ENCODE data around the gene DCUN1D2. TPM values are rescaled to one million over a fixed set of nuclear protein-coding genes. Genes with fewer than 3 reads are reported as not detected.

DCUN1D2 gene
- total and polyA plus RNA-seq, 10 of the 15 experiments (the other 5 are each of a cell fraction or from before 2014, with no cell fraction given), result 2.5 to 23.6 (median 9.3) TPM

DNA sequence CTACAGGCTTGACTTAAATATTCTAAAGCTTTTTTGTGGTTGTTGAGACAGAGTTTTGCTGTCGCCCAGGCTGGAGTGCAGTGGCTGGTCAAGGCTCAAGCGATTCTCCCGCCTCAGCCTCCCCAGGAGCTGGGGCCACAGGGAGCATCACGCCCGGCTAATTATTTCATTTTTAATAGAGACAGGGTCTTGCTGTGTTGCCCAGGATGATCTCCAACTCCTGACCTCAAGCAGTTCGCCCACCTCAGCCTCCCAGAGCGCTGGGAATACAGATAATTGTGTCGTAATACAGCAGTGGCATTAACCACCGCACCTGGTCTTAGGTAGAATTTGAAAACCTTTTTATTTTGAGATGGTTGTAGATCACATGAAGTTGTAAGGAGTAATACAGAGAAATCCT is 1.5 kb upstream of the DCUN1D2 start:
- H3K4me1 ChIP-seq (ENCODE audit: control insufficient read depth, insufficient read depth, low read length), result peaks cover 26% of the 10 kb centered on the region
- H3K27ac ChIP-seq (ENCODE audit: control insufficient read depth, insufficient read depth), result no peak overlapping the region

DNA sequence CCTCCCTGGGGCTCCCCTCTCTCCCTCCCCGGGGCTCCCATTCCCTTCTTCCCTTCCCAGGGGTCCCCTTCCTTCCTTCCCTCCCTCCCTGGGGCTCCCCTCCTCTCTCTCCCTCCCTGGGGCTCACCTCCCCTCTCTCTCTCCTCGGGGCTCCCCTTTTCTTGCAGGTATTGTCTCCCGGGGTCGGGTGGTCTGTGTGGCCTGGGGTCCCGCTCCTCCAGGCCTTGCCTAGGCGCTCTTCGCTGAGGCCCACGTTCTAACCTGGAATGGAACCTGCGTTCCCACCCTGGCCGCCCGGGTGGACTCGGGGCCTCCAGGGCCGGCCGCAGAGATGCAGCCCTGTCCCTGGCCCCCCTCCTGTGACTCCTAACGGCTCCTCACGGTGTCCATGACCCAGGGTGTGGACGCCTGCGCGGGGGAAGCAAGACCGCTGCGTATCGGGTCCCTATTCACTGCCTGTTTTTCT is 940 bp upstream of the DCUN1D2 start:
- no peaks in the 10 kb centered on the region for H3K27me3 ChIP-seq (replicated peaks in 1 of 2; ENCODE audit: control insufficient read depth in 2 of 2, insufficient read depth in 2 of 2, low read length in 1 of 2)
- SMC1A ChIA-PET (ENCODE audit: uncharacterized antibody, unreplicated experiment), result no interaction called here
- CTCF ChIA-PET, result no interaction called here
- peaks cover 3 to 12% of the 10 kb centered on the region in 2 experiments; a peak in 3 of 4 replicates for H3K36me3 ChIP-seq (ENCODE audit: control insufficient read depth in 2 of 2, insufficient read depth in 2 of 2, low read length in 1 of 2)
- peak overlapping the region; percentile 52 for H3K4me2 ChIP-seq (ENCODE audit: control insufficient read depth, insufficient read depth)
- WGBS (ENCODE audit: insufficient coverage, insufficient replicate concordance, low lambda C conversion rate, missing lambda C conversion rate), result 2% methylated on average over 21 of the region's 22 CpGs
- peak overlapping the region; percentile 68 for H3K4me3 ChIP-seq
- ATAC-seq (no peak; the same call in 2 of the 3 replicates), DNase-seq (ENCODE audit: low read depth, low spot score) (no peak), FAIRE-seq (no peak)
- in situ Hi-C loops (cut with MboI), result no loop called here
- no peaks in the 10 kb centered on the region for H3K9me3 ChIP-seq (replicated peaks; ENCODE audit: control insufficient read depth, insufficient read depth, low read length)
- no peaks in the 10 kb centered on the region for H4K20me1 ChIP-seq (ENCODE audit: control insufficient read depth, insufficient read depth)
- H3K27ac ChIP-seq (ENCODE audit: control insufficient read depth, insufficient read depth), result peak overlapping the region; percentile 72
- H3K4me1 ChIP-seq (ENCODE audit: control insufficient read depth, insufficient read depth, low read length), result peaks cover 30% of the 10 kb centered on the region
- POLR2A ChIA-PET, result no interaction called here
- intact Hi-C loops (cut with micrococcal nuclease; ENCODE audit: unreplicated experiment), result loop anchor here (5.0 kb wide), 2 partner anchors 96 to 194 kb away; partner anchors contain the start of gene LAMP1
- TF ChIP-seq HDGF (IDR thresholded peaks at IDR 0.05), result peak; percentile 50; the same call in 1 of the 2 replicates
- TF ChIP-seq ETV6 (conservative IDR thresholded peaks at IDR 0.05 in 1 of 2, IDR thresholded peaks at IDR 0.05 in 1 of 2; ENCODE audit: borderline replicate concordance in 1 of 2, low read depth in 1 of 2), result no peak
- TF ChIP-seq, protein P1, sequence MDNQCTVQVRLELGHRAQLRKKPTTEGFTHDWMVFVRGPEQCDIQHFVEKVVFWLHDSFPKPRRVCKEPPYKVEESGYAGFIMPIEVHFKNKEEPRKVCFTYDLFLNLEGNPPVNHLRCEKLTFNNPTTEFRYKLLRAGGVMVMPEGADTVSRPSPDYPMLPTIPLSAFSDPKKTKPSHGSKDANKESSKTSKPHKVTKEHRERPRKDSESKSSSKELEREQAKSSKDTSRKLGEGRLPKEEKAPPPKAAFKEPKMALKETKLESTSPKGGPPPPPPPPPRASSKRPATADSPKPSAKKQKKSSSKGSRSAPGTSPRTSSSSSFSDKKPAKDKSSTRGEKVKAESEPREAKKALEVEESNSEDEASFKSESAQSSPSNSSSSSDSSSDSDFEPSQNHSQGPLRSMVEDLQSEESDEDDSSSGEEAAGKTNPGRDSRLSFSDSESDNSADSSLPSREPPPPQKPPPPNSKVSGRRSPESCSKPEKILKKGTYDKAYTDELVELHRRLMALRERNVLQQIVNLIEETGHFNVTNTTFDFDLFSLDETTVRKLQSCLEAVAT (IDR thresholded peaks at IDR 0.05), result 0 out of 2 replicates have a peak, but pooled peaks have one; percentile 56
- no peak for TF ChIP-seq SRF (IDR thresholded peaks at IDR 0.05; ENCODE audit: low read depth in 2 of 2, low read length in 2 of 2)
- TF ChIP-seq NFIC (IDR thresholded peaks at IDR 0.05; ENCODE audit: low read depth, low read length), result no peak
- no peak for TF ChIP-seq BCL11A (IDR thresholded peaks at IDR 0.05; ENCODE audit: low read depth, low read length)
- TF ChIP-seq, protein P2, sequence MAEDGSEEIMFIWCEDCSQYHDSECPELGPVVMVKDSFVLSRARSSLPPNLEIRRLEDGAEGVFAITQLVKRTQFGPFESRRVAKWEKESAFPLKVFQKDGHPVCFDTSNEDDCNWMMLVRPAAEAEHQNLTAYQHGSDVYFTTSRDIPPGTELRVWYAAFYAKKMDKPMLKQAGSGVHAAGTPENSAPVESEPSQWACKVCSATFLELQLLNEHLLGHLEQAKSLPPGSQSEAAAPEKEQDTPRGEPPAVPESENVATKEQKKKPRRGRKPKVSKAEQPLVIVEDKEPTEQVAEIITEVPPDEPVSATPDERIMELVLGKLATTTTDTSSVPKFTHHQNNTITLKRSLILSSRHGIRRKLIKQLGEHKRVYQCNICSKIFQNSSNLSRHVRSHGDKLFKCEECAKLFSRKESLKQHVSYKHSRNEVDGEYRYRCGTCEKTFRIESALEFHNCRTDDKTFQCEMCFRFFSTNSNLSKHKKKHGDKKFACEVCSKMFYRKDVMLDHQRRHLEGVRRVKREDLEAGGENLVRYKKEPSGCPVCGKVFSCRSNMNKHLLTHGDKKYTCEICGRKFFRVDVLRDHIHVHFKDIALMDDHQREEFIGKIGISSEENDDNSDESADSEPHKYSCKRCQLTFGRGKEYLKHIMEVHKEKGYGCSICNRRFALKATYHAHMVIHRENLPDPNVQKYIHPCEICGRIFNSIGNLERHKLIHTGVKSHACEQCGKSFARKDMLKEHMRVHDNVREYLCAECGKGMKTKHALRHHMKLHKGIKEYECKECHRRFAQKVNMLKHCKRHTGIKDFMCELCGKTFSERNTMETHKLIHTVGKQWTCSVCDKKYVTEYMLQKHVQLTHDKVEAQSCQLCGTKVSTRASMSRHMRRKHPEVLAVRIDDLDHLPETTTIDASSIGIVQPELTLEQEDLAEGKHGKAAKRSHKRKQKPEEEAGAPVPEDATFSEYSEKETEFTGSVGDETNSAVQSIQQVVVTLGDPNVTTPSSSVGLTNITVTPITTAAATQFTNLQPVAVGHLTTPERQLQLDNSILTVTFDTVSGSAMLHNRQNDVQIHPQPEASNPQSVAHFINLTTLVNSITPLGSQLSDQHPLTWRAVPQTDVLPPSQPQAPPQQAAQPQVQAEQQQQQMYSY (CRISPR knock-in tag; IDR thresholded peaks at IDR 0.05), result no peak
- peak overlapping the region; percentile 75 for H3K9ac ChIP-seq (ENCODE audit: control insufficient read depth, insufficient read depth, low read length)
- H2AFZ ChIP-seq (ENCODE audit: control insufficient read depth, low read depth, low read length), result peak overlapping the region; percentile 78
- BruUV-seq (replicated peaks), result TSS peak; percentile 69
- H3K79me2 ChIP-seq (ENCODE audit: control insufficient read depth, insufficient read depth, low read length), result peaks cover 70% of the 10 kb centered on the region
- RAD21 ChIA-PET (ENCODE audit: unreplicated experiment), result no interaction called here

More for the DNA sequence above, 1.5 kb upstream of the DCUN1D2 start:
- ChIA-PET POLR2A (no interaction called here), SMC1A (ENCODE audit: uncharacterized antibody, unreplicated experiment) (no interaction called here), RAD21 (ENCODE audit: unreplicated experiment) (no interaction called here), CTCF (no interaction called here)
- peak overlapping the region; percentile 75 for H3K9ac ChIP-seq (ENCODE audit: control insufficient read depth, insufficient read depth, low read length)
- H3K9me3 ChIP-seq (replicated peaks; ENCODE audit: control insufficient read depth, insufficient read depth, low read length), result no peaks in the 10 kb centered on the region
- FAIRE-seq (no peak), ATAC-seq (no peak), DNase-seq (ENCODE audit: low read depth, low spot score) (no peak)
- peaks cover 68% of the 10 kb centered on the region for H3K79me2 ChIP-seq (ENCODE audit: control insufficient read depth, insufficient read depth, low read length)
- 61% methylated on average over 9 of the region's 9 CpGs for WGBS (ENCODE audit: insufficient coverage, insufficient replicate concordance, low lambda C conversion rate, missing lambda C conversion rate)
- H3K4me2 ChIP-seq (ENCODE audit: control insufficient read depth, insufficient read depth), result peak overlapping the region; percentile 52
- H2AFZ ChIP-seq (ENCODE audit: control insufficient read depth, low read depth, low read length), result no peak overlapping the region
- BruUV-seq (replicated peaks), result no TSS peak
- H3K27me3 ChIP-seq (replicated peaks in 1 of 2; ENCODE audit: control insufficient read depth in 2 of 2, insufficient read depth in 2 of 2, low read length in 1 of 2), result no peaks in the 10 kb centered on the region
- in situ Hi-C loops (cut with MboI), result no loop called here
- TF ChIP-seq JUND (IDR thresholded peaks at IDR 0.05; ENCODE audit: low read depth, low read length), result no peak
- TF ChIP-seq, protein P1 (IDR thresholded peaks at IDR 0.05), result 0 out of 2 replicates have a peak, but pooled peaks have one; percentile 9
- H3K36me3 ChIP-seq (ENCODE audit: control insufficient read depth in 2 of 2, insufficient read depth in 2 of 2, low read length in 1 of 2), result peaks cover 3 to 14% of the 10 kb centered on the region in 2 experiments; a peak in 3 of 4 replicates
- intact Hi-C loops (cut with micrococcal nuclease; ENCODE audit: unreplicated experiment), result loop anchor here (5.0 kb wide), 2 partner anchors 95 to 195 kb away; partner anchors contain the start of gene LAMP1
- H3K4me3 ChIP-seq, result peak overlapping the region; percentile 68
- no peaks in the 10 kb centered on the region for H4K20me1 ChIP-seq (ENCODE audit: control insufficient read depth, insufficient read depth)
